IPS-15b (cell line): ENCODE results near the gene CLRN3.

ENCODE experiments used
- H3K27me3 ChIP-seq: one replicate; pipeline ENCODE4 v1.6.1; 2013; ENCODE audit warnings: low read length; ENCODE audit not compliant: control insufficient read depth, insufficient read depth
- H3K36me3 ChIP-seq: one replicate; pipeline ENCODE4 v1.6.1; 2013; ENCODE audit warnings: low read length; ENCODE audit not compliant: control insufficient read depth, insufficient read depth
- H3K4me1 ChIP-seq: one replicate; pipeline ENCODE4 v1.6.1; 2013; ENCODE audit warnings: mild to moderate bottlenecking, low read length; ENCODE audit not compliant: control insufficient read depth, insufficient read depth
- H3K4me3 ChIP-seq: one replicate; pipeline ENCODE4 v1.5.1; 2013; ENCODE audit warnings: low read depth, low read length
- H3K9ac ChIP-seq: one replicate; pipeline ENCODE4 v1.6.1; 2013; ENCODE audit warnings: low read depth, mild to moderate bottlenecking, low read length
- H3K9me3 ChIP-seq: one replicate; pipeline ENCODE4 v1.6.1; 2013; ENCODE audit warnings: mild to moderate bottlenecking, low read length; ENCODE audit not compliant: control insufficient read depth, insufficient read depth

Gene CLRN3

GRCh38 chr10:127905848-127906261 lies 13.1 kb upstream of the CLRN3 start:
- Histone ChIP-seq H3K36me3 (no peaks in the 10 kb centered on the region), H3K9me3 (no peaks in the 10 kb centered on the region), H3K4me3 (no peak overlapping the region), H3K4me1 (no peaks in the 10 kb centered on the region), H3K9ac (no peak overlapping the region), H3K27me3 (peaks cover 18% of the 10 kb centered on the region)

- H3K4me1 ChIP-seq = no peaks in the 10 kb centered on the region
- no peaks in the 10 kb centered on the region for H3K9me3 ChIP-seq
- H3K27me3 ChIP-seq = peaks cover 18% of the 10 kb centered on the region
- no peak overlapping the region for H3K9ac ChIP-seq
- no peak overlapping the region for H3K4me3 ChIP-seq
- H3K36me3 ChIP-seq = no peaks in the 10 kb centered on the region
These were observed 12.5 kb upstream of the CLRN3 start for GRCh38 chr10:127905001-127905847.

- Histone ChIP-seq H3K9ac (no peak overlapping the region), H3K36me3 (no peaks in the 10 kb centered on the region), H3K4me1 (no peaks in the 10 kb centered on the region), H3K9me3 (no peaks in the 10 kb centered on the region), H3K27me3 (peaks cover 17% of the 10 kb centered on the region), H3K4me3 (no peak overlapping the region)
These were observed 11.7 kb upstream of the CLRN3 start for GRCh38 chr10:127904311-127905000.

- peaks cover 16% of the 10 kb centered on the region for H3K27me3 ChIP-seq
- no peak overlapping the region for H3K9ac ChIP-seq
- H3K9me3 ChIP-seq = no peaks in the 10 kb centered on the region
- H3K36me3 ChIP-seq = no peaks in the 10 kb centered on the region
- H3K4me1 ChIP-seq = no peaks in the 10 kb centered on the region
- no peak overlapping the region for H3K4me3 ChIP-seq
These were observed 11.0 kb upstream of the CLRN3 start for GRCh38 chr10:127903789-127904188.

- H3K36me3 ChIP-seq = no peaks in the 10 kb centered on the region
- no peaks in the 10 kb centered on the region for H3K27me3 ChIP-seq
- no peaks in the 10 kb centered on the region for H3K9me3 ChIP-seq
- H3K9ac ChIP-seq = no peak overlapping the region
- H3K4me1 ChIP-seq = no peaks in the 10 kb centered on the region
- H3K4me3 ChIP-seq = no peak overlapping the region
These were observed 7.1 kb upstream of the CLRN3 start for GRCh38 chr10:127899766-127900387.

GRCh38 chr10:127897177-127897576 lies 4.4 kb upstream of the CLRN3 start:
- H3K36me3 ChIP-seq = no peaks in the 10 kb centered on the region
- no peak overlapping the region for H3K4me3 ChIP-seq
- no peak overlapping the region for H3K9ac ChIP-seq
- no peaks in the 10 kb centered on the region for H3K4me1 ChIP-seq
- H3K27me3 ChIP-seq = no peaks in the 10 kb centered on the region
- no peaks in the 10 kb centered on the region for H3K9me3 ChIP-seq

GRCh38 chr10:127896590-127896989 lies 3.8 kb upstream of the CLRN3 start:
- H3K9me3 ChIP-seq = no peaks in the 10 kb centered on the region
- no peaks in the 10 kb centered on the region for H3K4me1 ChIP-seq
- no peaks in the 10 kb centered on the region for H3K27me3 ChIP-seq
- H3K9ac ChIP-seq = no peak overlapping the region
- H3K4me3 ChIP-seq = no peak overlapping the region
- H3K36me3 ChIP-seq = no peaks in the 10 kb centered on the region

- Histone ChIP-seq H3K9ac (no peak overlapping the region), H3K4me3 (no peak overlapping the region), H3K36me3 (no peaks in the 10 kb centered on the region), H3K4me1 (no peaks in the 10 kb centered on the region), H3K9me3 (no peaks in the 10 kb centered on the region), H3K27me3 (no peaks in the 10 kb centered on the region)
These were observed 1.4 kb upstream of the CLRN3 start for GRCh38 chr10:127894146-127894545.

GRCh38 chr10:127890832-127891334 lies 1.9 kb downstream of the CLRN3 start:
- Histone ChIP-seq H3K4me3 (no peak overlapping the region), H3K4me1 (no peaks in the 10 kb centered on the region), H3K27me3 (no peaks in the 10 kb centered on the region), H3K9ac (no peak overlapping the region), H3K36me3 (no peaks in the 10 kb centered on the region), H3K9me3 (no peaks in the 10 kb centered on the region)

- Histone ChIP-seq H3K27me3 (no peaks in the 10 kb centered on the region), H3K9me3 (no peaks in the 10 kb centered on the region), H3K9ac (no peak overlapping the region), H3K4me1 (no peaks in the 10 kb centered on the region), H3K36me3 (no peaks in the 10 kb centered on the region), H3K4me3 (no peak overlapping the region)
These were observed 2.5 kb downstream of the CLRN3 start for GRCh38 chr10:127890216-127890615.

GRCh38 chr10:127889605-127890195 lies 3.0 kb downstream of the CLRN3 start:
- Histone ChIP-seq H3K27me3 (no peaks in the 10 kb centered on the region), H3K36me3 (no peaks in the 10 kb centered on the region), H3K4me1 (no peaks in the 10 kb centered on the region), H3K9ac (no peak overlapping the region), H3K9me3 (no peaks in the 10 kb centered on the region), H3K4me3 (no peak overlapping the region)
